Measurements from ENCODE around the gene ZDHHC14. TPM values are rescaled to one million over a fixed set of nuclear protein-coding genes. Genes with fewer than 3 reads are reported as not detected.

ZDHHC14 gene
- total RNA-seq, 2 experiments from 2014 or later: 1.1 to 1.2 TPM

- H3K27ac Mint-ChIP-seq: no peak overlapping the region
- intact Hi-C loops (cut with micrococcal nuclease): no loop called here
- no peak for DNase-seq
- no peaks in the 10 kb centered on the region for H3K9me3 Mint-ChIP-seq
- H3K27me3 Mint-ChIP-seq (ENCODE audit: low read depth): peaks cover 2% of the 10 kb centered on the region
- H3K4me1 Mint-ChIP-seq (ENCODE audit: low read depth): peaks cover 6% of the 10 kb centered on the region
- no peak overlapping the region for H3K4me3 Mint-ChIP-seq
- H3K36me3 Mint-ChIP-seq (ENCODE audit: low read depth): no peaks in the 10 kb centered on the region
- CTCF ChIA-PET: interaction anchor here (1.4 kb wide), 1 partner anchor 198 kb away, joined by 3 read pairs; no protein-coding TSS in a partner anchor
Observed at GRCh38 chr6:157513004-157513603, 132.1 kb downstream of the ZDHHC14 start.

- Mint-ChIP-seq H3K36me3 (ENCODE audit: low read depth) (no peaks in the 10 kb centered on the region), H3K4me3 (no peak overlapping the region), H3K4me1 (ENCODE audit: low read depth) (peaks cover 6% of the 10 kb centered on the region), H3K9me3 (no peaks in the 10 kb centered on the region), H3K27ac (no peak overlapping the region), H3K27me3 (ENCODE audit: low read depth) (peaks cover 2% of the 10 kb centered on the region)
- intact Hi-C loops (cut with micrococcal nuclease): no loop called here
- CTCF ChIA-PET: interaction anchor here (1.4 kb wide), 1 partner anchor 199 kb away, joined by 3 read pairs; no protein-coding TSS in a partner anchor
- no peak for DNase-seq
Observed at GRCh38 chr6:157513619-157514485, 132.9 kb downstream of the ZDHHC14 start.

- intact Hi-C loops (cut with micrococcal nuclease): no loop called here
- Mint-ChIP-seq H3K27me3 (ENCODE audit: low read depth) (no peaks in the 10 kb centered on the region), H3K36me3 (ENCODE audit: low read depth) (no peaks in the 10 kb centered on the region), H3K27ac (no peak overlapping the region), H3K9me3 (no peaks in the 10 kb centered on the region), H3K4me3 (no peak overlapping the region), H3K4me1 (ENCODE audit: low read depth) (peaks cover 6% of the 10 kb centered on the region)
- DNase-seq: no peak
- CTCF ChIA-PET: no interaction called here
Observed at GRCh38 chr6:157514659-157515496, 133.9 kb downstream of the ZDHHC14 start.

DNA sequence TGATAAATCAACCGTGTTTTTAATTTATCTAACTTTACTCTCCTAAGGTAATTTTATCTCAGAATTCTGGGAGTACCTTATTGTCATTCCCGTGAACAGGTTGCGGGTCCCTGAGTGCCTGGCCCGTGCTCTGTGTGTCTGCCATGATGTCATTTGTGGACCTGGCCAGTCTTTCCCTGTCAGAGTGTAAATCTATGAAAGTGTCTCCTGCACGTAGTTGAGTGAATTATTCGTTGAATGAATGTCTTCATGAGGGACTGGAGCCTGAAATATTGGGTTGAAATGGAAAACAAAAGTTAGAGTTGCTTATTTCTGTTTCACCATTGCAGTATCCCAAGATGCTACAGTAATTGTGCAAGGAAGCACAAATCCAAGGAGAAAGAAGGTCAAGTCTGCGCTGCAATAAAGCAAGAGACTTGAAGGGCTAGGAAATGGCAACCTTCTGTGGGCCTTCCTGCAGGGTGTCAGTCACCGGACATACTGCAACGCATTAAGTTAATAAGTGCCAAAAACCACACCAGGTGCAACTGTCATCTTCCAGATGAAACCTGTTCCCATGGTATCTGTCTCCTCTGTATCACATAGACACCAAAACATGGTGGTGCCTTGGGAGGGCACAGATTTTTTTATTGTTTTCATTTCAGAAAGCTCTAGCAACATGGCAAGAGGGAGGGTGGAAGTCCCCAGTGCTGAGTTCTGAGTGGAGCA is 135.5 kb downstream of the ZDHHC14 start:
- no peak for DNase-seq
- H3K4me3 Mint-ChIP-seq: no peak overlapping the region
- H3K4me1 Mint-ChIP-seq (ENCODE audit: low read depth): no peaks in the 10 kb centered on the region
- intact Hi-C loops (cut with micrococcal nuclease): no loop called here
- H3K9me3 Mint-ChIP-seq: no peaks in the 10 kb centered on the region
- H3K27ac Mint-ChIP-seq: no peak overlapping the region
- H3K27me3 Mint-ChIP-seq (ENCODE audit: low read depth): no peaks in the 10 kb centered on the region
- CTCF ChIA-PET: no interaction called here
- no peaks in the 10 kb centered on the region for H3K36me3 Mint-ChIP-seq (ENCODE audit: low read depth)

- Mint-ChIP-seq H3K4me3 (no peak overlapping the region), H3K27ac (no peak overlapping the region), H3K27me3 (ENCODE audit: low read depth) (no peaks in the 10 kb centered on the region), H3K4me1 (ENCODE audit: low read depth) (peaks cover 1% of the 10 kb centered on the region), H3K9me3 (no peaks in the 10 kb centered on the region), H3K36me3 (ENCODE audit: low read depth) (no peaks in the 10 kb centered on the region)
- DNase-seq: no peak
- CTCF ChIA-PET: no interaction called here
- intact Hi-C loops (cut with micrococcal nuclease): no loop called here
Observed at GRCh38 chr6:157517601-157518359, 136.8 kb downstream of the ZDHHC14 start.

DNA sequence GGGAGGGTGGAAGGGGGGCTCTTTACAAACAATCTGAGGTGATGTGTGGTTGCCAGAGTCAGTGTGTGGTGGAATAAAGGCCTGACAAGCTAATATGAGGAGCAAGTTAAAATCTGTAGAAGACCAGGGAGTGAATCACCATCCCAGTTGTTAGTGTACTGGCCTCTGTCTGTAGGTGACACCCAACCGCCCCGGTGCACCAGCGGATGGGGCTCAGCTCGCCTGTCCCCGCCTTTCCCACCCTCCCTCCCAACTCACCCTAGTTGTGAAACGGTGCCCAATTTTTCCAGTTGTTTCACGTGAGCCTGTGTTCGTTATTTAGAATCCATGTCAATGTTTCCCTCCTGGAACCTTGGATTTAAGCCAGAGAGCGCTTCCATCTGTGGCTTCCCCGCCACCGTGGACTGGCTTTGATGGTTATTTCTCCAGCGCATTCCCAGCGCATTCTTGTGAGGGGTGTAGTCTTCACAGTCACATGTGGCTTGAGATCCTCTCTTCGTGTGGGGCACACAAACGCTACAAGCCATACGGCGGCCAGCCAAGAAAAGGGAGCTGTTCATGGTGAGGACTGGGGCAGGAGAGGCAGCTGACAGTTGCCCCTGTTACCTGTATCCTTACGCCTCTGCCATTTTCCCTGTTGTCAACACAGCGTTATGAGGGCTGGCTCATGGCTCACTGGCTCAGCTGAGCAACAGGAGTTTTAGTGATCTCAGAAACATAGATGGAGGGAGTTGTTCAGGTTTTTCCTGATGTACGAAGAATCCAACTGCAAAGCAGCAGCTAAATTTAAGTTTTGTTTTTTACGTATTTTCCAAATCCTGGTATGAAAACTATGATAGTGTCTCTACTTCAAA is 137.6 kb downstream of the ZDHHC14 start:
- no peaks in the 10 kb centered on the region for H3K27me3 Mint-ChIP-seq (ENCODE audit: low read depth)
- no peak for DNase-seq
- CTCF ChIA-PET: interaction anchor here (1.2 kb wide), 1 partner anchor 27 kb away, joined by 3 read pairs; no protein-coding TSS in a partner anchor
- H3K4me1 Mint-ChIP-seq (ENCODE audit: low read depth): peaks cover 1% of the 10 kb centered on the region
- H3K27ac Mint-ChIP-seq: no peak overlapping the region
- no peak overlapping the region for H3K4me3 Mint-ChIP-seq
- intact Hi-C loops (cut with micrococcal nuclease): no loop called here
- no peaks in the 10 kb centered on the region for H3K36me3 Mint-ChIP-seq (ENCODE audit: low read depth)
- H3K9me3 Mint-ChIP-seq: no peaks in the 10 kb centered on the region

- no peak for DNase-seq
- Mint-ChIP-seq H3K27ac (no peak overlapping the region), H3K9me3 (no peaks in the 10 kb centered on the region), H3K4me1 (ENCODE audit: low read depth) (peaks cover 1% of the 10 kb centered on the region), H3K4me3 (no peak overlapping the region), H3K36me3 (ENCODE audit: low read depth) (no peaks in the 10 kb centered on the region), H3K27me3 (ENCODE audit: low read depth) (no peaks in the 10 kb centered on the region)
- CTCF ChIA-PET: interaction anchor here (1.2 kb wide), 1 partner anchor 28 kb away, joined by 3 read pairs; no protein-coding TSS in a partner anchor
- intact Hi-C loops (cut with micrococcal nuclease): no loop called here
Observed at GRCh38 chr6:157519255-157520116, 138.5 kb downstream of the ZDHHC14 start.

DNA sequence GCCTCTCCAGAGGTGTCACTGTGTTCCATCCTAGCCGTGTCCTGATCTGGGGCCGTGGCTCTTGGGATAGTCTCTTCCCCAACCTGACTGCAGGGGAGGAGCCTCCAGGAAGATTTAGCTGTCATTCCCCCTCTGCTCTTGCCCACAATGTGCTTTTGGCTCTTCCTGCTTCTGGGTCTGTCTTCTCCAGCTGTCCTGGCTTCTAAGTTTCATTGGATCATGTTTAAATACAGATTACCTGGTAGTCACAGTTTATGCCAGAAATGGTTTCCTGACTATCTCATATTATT is 139.1 kb downstream of the ZDHHC14 start:
- intact Hi-C loops (cut with micrococcal nuclease): no loop called here
- Mint-ChIP-seq H3K36me3 (ENCODE audit: low read depth) (no peaks in the 10 kb centered on the region), H3K9me3 (no peaks in the 10 kb centered on the region), H3K27ac (no peak overlapping the region), H3K27me3 (ENCODE audit: low read depth) (no peaks in the 10 kb centered on the region), H3K4me1 (ENCODE audit: low read depth) (peaks cover 1% of the 10 kb centered on the region), H3K4me3 (no peak overlapping the region)
- CTCF ChIA-PET: no interaction called here
- DNase-seq: no peak

- Mint-ChIP-seq H3K9me3 (no peaks in the 10 kb centered on the region), H3K4me1 (ENCODE audit: low read depth) (peaks cover 1% of the 10 kb centered on the region), H3K27ac (no peak overlapping the region), H3K36me3 (ENCODE audit: low read depth) (no peaks in the 10 kb centered on the region), H3K27me3 (ENCODE audit: low read depth) (no peaks in the 10 kb centered on the region), H3K4me3 (no peak overlapping the region)
- CTCF ChIA-PET: no interaction called here
- intact Hi-C loops (cut with micrococcal nuclease): no loop called here
- DNase-seq: no peak
Observed at GRCh38 chr6:157520596-157521361, 139.8 kb downstream of the ZDHHC14 start.
